ENCODE results near the gene IL21R. TPM values are rescaled to one million over a fixed set of nuclear protein-coding genes. Genes with fewer than 3 reads are reported as not detected.

Gene IL21R
- total RNA-seq, 4 donors from 2014 or later, result 0.20 to 1.1 (median 0.27) TPM; not detected in 1

GRCh38 chr16:27462846-27463682, 61.1 kb downstream of the IL21R start:
- no peaks in the 10 kb centered on the region for H3K27me3 ChIP-seq
- in situ Hi-C loops (cut with MboI; ENCODE audit: low pct_ligation_motif_present in 1 of 4, low pct_unique_long_range_greater_than_20kb in 1 of 4, low sequenced_read_pairs in 3 of 4), result no loop called here
- WGBS, 2 donors (ENCODE audit: low coverage in 1 of 2), result 92% methylated on average over 24 of the region's 24 CpGs; no CpG with 5 or more reads in 1 of the 2 donors
- H3K4me1 ChIP-seq, result no peaks in the 10 kb centered on the region
- H3K9me3 ChIP-seq, result no peaks in the 10 kb centered on the region
- H3K4me3 ChIP-seq, result no peak overlapping the region
- peaks cover 0 to 54% (median 26%) of the 10 kb centered on the region in 4 donors for H3K36me3 ChIP-seq
- H3K27ac ChIP-seq, result no peak overlapping the region
- TF ChIP-seq CTCF (IDR thresholded peaks at IDR 0.05) (no peak), POLR2A (IDR thresholded peaks at IDR 0.05) (no peak), EP300 (IDR thresholded peaks at IDR 0.05; ENCODE audit: low read depth) (no peak), POLR2AphosphoS5 (IDR thresholded peaks at IDR 0.05) (no peak)
- no peak for DNase-seq
- intact Hi-C loops (cut with DNase I; ENCODE audit: low total_unique reads), result no loop called here

- TF ChIP-seq CTCF (IDR thresholded peaks at IDR 0.05) (no peak), POLR2AphosphoS5 (IDR thresholded peaks at IDR 0.05) (no peak), POLR2A (IDR thresholded peaks at IDR 0.05) (no peak), EP300 (IDR thresholded peaks at IDR 0.05; ENCODE audit: low read depth) (no peak)
- intact Hi-C loops (cut with DNase I; ENCODE audit: low total_unique reads), result no loop called here
- Histone ChIP-seq H3K27ac (no peak overlapping the region), H3K9me3 (no peaks in the 10 kb centered on the region), H3K27me3 (no peaks in the 10 kb centered on the region), H3K36me3 (peaks cover 0 to 62% (median 31%) of the 10 kb centered on the region in 4 donors), H3K4me1 (no peaks in the 10 kb centered on the region), H3K4me3 (no peak overlapping the region)
- in situ Hi-C loops (cut with MboI; ENCODE audit: low pct_ligation_motif_present in 1 of 4, low pct_unique_long_range_greater_than_20kb in 1 of 4, low sequenced_read_pairs in 3 of 4), result no loop called here
- no peak for DNase-seq
- WGBS, 2 donors (ENCODE audit: low coverage in 1 of 2), result 90% methylated on average over 32 of the region's 32 CpGs; no CpG with 5 or more reads in 1 of the 2 donors
Measured at GRCh38 chr16:27463741-27464591, 62.0 kb downstream of the IL21R start.

- TF ChIP-seq POLR2A (IDR thresholded peaks at IDR 0.05) (no peak), POLR2AphosphoS5 (IDR thresholded peaks at IDR 0.05) (no peak), CTCF (IDR thresholded peaks at IDR 0.05) (no peak), EP300 (IDR thresholded peaks at IDR 0.05; ENCODE audit: low read depth) (no peak)
- Histone ChIP-seq H3K9me3 (no peaks in the 10 kb centered on the region), H3K36me3 (peaks cover 0 to 69% (median 34%) of the 10 kb centered on the region in 4 donors), H3K4me3 (no peak overlapping the region), H3K27me3 (no peaks in the 10 kb centered on the region), H3K27ac (no peak overlapping the region), H3K4me1 (no peaks in the 10 kb centered on the region)
- WGBS, 2 donors (ENCODE audit: low coverage in 1 of 2), result 89 to 92% methylated on average over 10 to 33 of the region's 33 CpGs
- intact Hi-C loops (cut with DNase I; ENCODE audit: low total_unique reads), result no loop called here
- DNase-seq, result no peak
- in situ Hi-C loops (cut with MboI; ENCODE audit: low pct_ligation_motif_present in 1 of 4, low pct_unique_long_range_greater_than_20kb in 1 of 4, low sequenced_read_pairs in 3 of 4), result no loop called here
Measured at GRCh38 chr16:27464626-27465482, 62.9 kb downstream of the IL21R start.
